A549 (cell line): ENCODE results near the gene ERICH2.

Experiments used
- CEBPB ChIP-seq, 2 experiments: fragments of >200 bp in 1 of 2; sonication (Bioruptor Twin) in 1 of 2; formaldehyde crosslinking in 1 of 2; IDR thresholded peaks; 2 replicates each; pipeline ENCODE4 v1.6.1; 2012 to 2016
- CHD2 ChIP-seq: fragments of 150-350 bp; IDR thresholded peaks from 2 replicates; pipeline ENCODE4 v1.6.1; 2014; ENCODE audit warnings: low read length; ENCODE audit not compliant: partially characterized antibody
- EP300 ChIP-seq, 2 experiments: fragments of >200 bp; sonication (Bioruptor Twin); formaldehyde crosslinking; IDR thresholded peaks; 2 replicates in 1 of 2; 3 replicates in 1 of 2; pipeline ENCODE4 v1.6.1; 2016 to 2017
- JUN ChIP-seq, 2 experiments: fragments of >200 bp; sonication (Bioruptor Twin); formaldehyde crosslinking; IDR thresholded peaks; 2 replicates in 1 of 2; 3 replicates in 1 of 2; pipeline ENCODE4 v1.6.1; 2016 to 2017
- NPAS2 ChIP-seq: fragments of 250-450 bp; sonication (Bioruptor Pico); IDR thresholded peaks from 2 replicates; pipeline ENCODE4 v1.8.0; 2022; ENCODE audit warnings: mild to moderate bottlenecking, moderate library complexity, borderline replicate concordance
- POLR2A ChIP-seq: IDR thresholded peaks from 2 replicates; pipeline ENCODE4 v1.6.1; 2012; ENCODE audit warnings: mild to moderate bottlenecking, low read length
- RCOR1 ChIP-seq: fragments of 150-350 bp; IDR thresholded peaks from 2 replicates; pipeline ENCODE4 v1.6.1; 2014; ENCODE audit warnings: antibody characterized with exemption, low read length, low read depth
- RFX5 ChIP-seq: fragments of 450-650 bp; IDR thresholded peaks from 2 replicates; pipeline ENCODE4 v1.7.1; 2014; ENCODE audit warnings: antibody characterized with exemption, mild to moderate bottlenecking, moderate library complexity
- SMC3 ChIP-seq: fragments of >200 bp; sonication (Bioruptor Twin); formaldehyde crosslinking; IDR thresholded peaks from 3 replicates; pipeline ENCODE4 v1.6.1; 2018; ENCODE audit warnings: inconsistent platforms
- SREBF2 ChIP-seq: fragments of 450-650 bp; IDR thresholded peaks from 2 replicates; pipeline ENCODE4 v1.6.1; 2014; ENCODE audit warnings: mild to moderate bottlenecking, moderate library complexity
- TP53 ChIP-seq: fragments of 250-450 bp; sonication (Bioruptor Pico); IDR thresholded peaks from 2 replicates; pipeline ENCODE4 v1.5.0; 2021; ENCODE audit warnings: mild to moderate bottlenecking, moderate library complexity
- TF ChIP-seq, protein P1 (sequence below): fragments of >200 bp; sonication (Bioruptor Twin); formaldehyde crosslinking; IDR thresholded peaks from 3 replicates; pipeline ENCODE4 v1.5.1; 2016
- TF ChIP-seq, protein P2 (sequence below): IDR thresholded peaks from 2 replicates; pipeline ENCODE4 v1.6.1; 2012

DNA sequence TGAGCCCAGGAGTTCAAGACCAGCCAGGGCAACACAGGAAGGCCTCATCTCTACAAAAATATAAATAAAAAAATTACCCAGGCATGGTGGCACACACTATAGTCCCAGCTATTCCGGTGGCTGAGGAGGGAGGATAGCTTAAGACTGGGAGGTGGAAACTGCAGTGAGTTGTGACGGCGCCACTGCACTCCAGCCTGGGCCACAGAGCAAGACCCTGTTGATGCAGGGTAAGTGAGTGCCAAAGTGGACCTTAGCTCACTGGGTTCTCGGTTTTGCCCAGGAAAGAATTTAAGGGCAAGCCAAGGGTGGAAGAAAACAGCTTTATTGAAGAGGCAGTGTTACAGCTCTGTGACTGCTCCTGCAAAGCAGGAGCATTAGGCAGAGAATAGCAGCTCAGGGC lies 6.9 kb upstream of the ERICH2 start:
- no peak for TF ChIP-seq CEBPB (IDR thresholded peaks at IDR 0.05)
- TF ChIP-seq, protein P1, sequence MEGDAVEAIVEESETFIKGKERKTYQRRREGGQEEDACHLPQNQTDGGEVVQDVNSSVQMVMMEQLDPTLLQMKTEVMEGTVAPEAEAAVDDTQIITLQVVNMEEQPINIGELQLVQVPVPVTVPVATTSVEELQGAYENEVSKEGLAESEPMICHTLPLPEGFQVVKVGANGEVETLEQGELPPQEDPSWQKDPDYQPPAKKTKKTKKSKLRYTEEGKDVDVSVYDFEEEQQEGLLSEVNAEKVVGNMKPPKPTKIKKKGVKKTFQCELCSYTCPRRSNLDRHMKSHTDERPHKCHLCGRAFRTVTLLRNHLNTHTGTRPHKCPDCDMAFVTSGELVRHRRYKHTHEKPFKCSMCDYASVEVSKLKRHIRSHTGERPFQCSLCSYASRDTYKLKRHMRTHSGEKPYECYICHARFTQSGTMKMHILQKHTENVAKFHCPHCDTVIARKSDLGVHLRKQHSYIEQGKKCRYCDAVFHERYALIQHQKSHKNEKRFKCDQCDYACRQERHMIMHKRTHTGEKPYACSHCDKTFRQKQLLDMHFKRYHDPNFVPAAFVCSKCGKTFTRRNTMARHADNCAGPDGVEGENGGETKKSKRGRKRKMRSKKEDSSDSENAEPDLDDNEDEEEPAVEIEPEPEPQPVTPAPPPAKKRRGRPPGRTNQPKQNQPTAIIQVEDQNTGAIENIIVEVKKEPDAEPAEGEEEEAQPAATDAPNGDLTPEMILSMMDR, result no peak
- no peak for TF ChIP-seq JUN (IDR thresholded peaks at IDR 0.05)
- TF ChIP-seq RCOR1, result no peak
- TF ChIP-seq RFX5, result no peak
- no peak for TF ChIP-seq SMC3
- TF ChIP-seq POLR2A, result no peak
- TF ChIP-seq NPAS2 (CRISPR knock-in tag), result no peak
- TF ChIP-seq, protein P2, sequence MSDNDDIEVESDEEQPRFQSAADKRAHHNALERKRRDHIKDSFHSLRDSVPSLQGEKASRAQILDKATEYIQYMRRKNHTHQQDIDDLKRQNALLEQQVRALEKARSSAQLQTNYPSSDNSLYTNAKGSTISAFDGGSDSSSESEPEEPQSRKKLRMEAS, result no peak
- TF ChIP-seq TP53 (CRISPR knock-in tag), result no peak
- TF ChIP-seq SREBF2, result no peak
- TF ChIP-seq CHD2, result no peak
- no peak for TF ChIP-seq EP300 (IDR thresholded peaks at IDR 0.05)
